Loucy (cell line): Measurements from ENCODE around the gene ADIG.

Experiments used
- CTCF ChIP-seq: fragments of 200-600 bp; sonication (generic); conservative IDR thresholded peaks from 2 replicates; pipeline ENCODE4 v1.5.1; 2014; ENCODE audit warnings: mild to moderate bottlenecking, antibody characterized with exemption, low read length
- EZH2phosphoT487 ChIP-seq: fragments of 200-600 bp; IDR thresholded peaks from 2 replicates; pipeline ENCODE4 v1.6.1; 2018; ENCODE audit warnings: antibody characterized with exemption, mild to moderate bottlenecking, moderate library complexity, borderline replicate concordance

DNA sequence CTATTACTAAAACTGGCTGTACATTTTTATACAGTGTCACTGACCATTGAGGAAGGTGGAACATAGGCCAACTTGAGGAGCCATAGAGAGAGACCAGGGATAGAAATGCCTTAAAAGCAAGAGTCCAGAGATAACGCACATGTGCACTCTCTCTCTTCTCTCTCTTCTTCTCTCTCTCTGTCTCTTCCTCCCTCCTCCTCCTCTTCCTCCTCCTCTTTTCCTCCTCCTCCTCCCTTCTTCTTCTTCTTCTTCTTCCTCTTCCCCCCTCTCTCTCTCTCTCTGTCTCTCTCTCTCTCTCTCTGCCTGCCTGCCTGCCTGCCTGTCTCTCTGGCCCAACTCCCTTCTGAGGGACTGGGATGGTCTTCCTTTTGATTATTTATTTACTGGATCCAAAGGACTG is 16.3 kb upstream of the ADIG start:
- TF ChIP-seq CTCF (no peak), EZH2phosphoT487 (no peak)
